Mesothelial cell of epicardium (in vitro differentiated cells): ENCODE measurements around the gene CYP21A2. TPM values are rescaled to one million over a fixed set of nuclear protein-coding genes. Genes with fewer than 3 reads are reported as not detected.
A peak's percentile ranks its signal among the peaks of the same experiment; 100 is the strongest.

Experiments
- DNase-seq, 2 experiments: peaks; one replicate each; pipeline ENCODE4 v3.0.0; 2021; ENCODE audit warnings: low spot score in 2 of 2; ENCODE audit not compliant: unreplicated experiment in 2 of 2
- H3K27ac Mint-ChIP-seq: 2 replicates; pipeline ENCODE4 v1.8.0; 2021; ENCODE audit warnings: mixed read lengths
- H3K27me3 Mint-ChIP-seq: 2 replicates; pipeline ENCODE4 v1.8.0; 2021; ENCODE audit warnings: low read depth, mixed read lengths
- H3K36me3 Mint-ChIP-seq: 2 replicates; pipeline ENCODE4 v1.8.0; 2021; ENCODE audit warnings: mixed read lengths
- H3K4me1 Mint-ChIP-seq: 2 replicates; pipeline ENCODE4 v1.8.0; 2021; ENCODE audit warnings: mixed read lengths
- H3K4me3 Mint-ChIP-seq: 2 replicates; pipeline ENCODE4 v1.8.0; 2021; ENCODE audit warnings: mild to moderate bottlenecking, moderate library complexity, mixed read lengths
- H3K9me3 Mint-ChIP-seq: 2 replicates; pipeline ENCODE4 v1.8.0; 2021; ENCODE audit warnings: mixed read lengths
- total RNA-seq: library from RNA; stranded (reverse); gene quantifications from 3 replicates; pipeline ENCODE4 v1.2.1, GENCODE V29; 2021
- TF ChIP-seq, protein P1 (sequence below): fragments of 200-600 bp; sonication (generic); IDR thresholded peaks from one replicate; pipeline ENCODE4 v1.5.0; 2021; ENCODE audit warnings: antibody characterized with exemption; ENCODE audit not compliant: unreplicated experiment

The CYP21A2 gene
- total RNA-seq, 1 donor from 2014 or later: 0.58 TPM

DNA sequence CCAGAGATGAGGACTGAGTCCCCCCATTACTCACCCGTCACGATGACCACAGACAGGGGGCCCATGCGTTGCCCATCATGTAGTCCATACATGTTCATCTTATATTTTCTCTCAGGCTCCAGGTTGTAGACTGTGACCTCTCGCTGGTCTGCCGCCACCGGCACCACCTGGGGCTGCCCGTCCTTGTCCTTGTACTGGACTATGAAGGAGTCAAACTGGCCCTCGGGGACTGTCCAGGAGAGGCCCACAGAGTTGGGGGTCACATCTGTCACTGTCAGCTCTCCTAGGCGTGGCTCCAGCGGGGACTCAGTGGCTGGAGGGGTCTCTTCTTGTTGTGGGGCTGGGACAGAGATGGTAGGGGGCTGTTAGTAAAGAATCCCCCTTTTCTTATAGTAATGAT, 35.4 kb downstream of the CYP21A2 start:
- TF ChIP-seq, protein P1, sequence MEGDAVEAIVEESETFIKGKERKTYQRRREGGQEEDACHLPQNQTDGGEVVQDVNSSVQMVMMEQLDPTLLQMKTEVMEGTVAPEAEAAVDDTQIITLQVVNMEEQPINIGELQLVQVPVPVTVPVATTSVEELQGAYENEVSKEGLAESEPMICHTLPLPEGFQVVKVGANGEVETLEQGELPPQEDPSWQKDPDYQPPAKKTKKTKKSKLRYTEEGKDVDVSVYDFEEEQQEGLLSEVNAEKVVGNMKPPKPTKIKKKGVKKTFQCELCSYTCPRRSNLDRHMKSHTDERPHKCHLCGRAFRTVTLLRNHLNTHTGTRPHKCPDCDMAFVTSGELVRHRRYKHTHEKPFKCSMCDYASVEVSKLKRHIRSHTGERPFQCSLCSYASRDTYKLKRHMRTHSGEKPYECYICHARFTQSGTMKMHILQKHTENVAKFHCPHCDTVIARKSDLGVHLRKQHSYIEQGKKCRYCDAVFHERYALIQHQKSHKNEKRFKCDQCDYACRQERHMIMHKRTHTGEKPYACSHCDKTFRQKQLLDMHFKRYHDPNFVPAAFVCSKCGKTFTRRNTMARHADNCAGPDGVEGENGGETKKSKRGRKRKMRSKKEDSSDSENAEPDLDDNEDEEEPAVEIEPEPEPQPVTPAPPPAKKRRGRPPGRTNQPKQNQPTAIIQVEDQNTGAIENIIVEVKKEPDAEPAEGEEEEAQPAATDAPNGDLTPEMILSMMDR: no peak
- no peak overlapping the region for H3K27ac Mint-ChIP-seq
- no peaks in the 10 kb centered on the region for H3K36me3 Mint-ChIP-seq

DNA sequence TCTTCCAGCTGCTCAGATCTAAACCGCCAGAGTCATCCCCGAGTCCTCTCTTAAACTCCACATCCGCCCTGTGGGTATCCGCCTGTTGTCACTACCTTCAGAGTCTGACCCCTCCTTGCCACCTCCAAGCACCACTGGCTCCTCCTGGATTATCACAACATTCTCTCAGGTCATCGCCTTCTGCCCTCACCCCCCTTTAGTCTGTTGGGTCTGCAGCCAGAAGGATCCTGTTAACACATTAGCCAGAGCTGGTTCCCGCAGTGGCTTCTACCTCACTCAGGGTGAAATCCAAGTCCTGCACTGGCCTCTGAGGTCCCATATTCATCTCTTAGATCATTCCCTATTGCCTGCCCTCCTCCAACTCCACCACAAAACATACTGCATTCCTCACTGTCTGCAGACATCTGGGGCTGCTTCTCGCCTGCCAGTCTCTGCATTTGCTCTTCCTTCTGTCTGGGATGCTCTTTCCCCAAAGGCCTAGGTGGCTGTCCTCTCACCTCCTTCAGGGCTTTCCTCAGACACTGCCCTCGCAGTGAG, 36.8 kb downstream of the CYP21A2 start:
- DNase-seq: no peak
- peaks cover 30% of the 10 kb centered on the region for H3K4me1 Mint-ChIP-seq
- H3K27ac Mint-ChIP-seq: peak overlapping the region; percentile 52
- TF ChIP-seq, protein P1: no peak
- no peaks in the 10 kb centered on the region for H3K36me3 Mint-ChIP-seq
- H3K9me3 Mint-ChIP-seq: no peaks in the 10 kb centered on the region
- no peak overlapping the region for H3K4me3 Mint-ChIP-seq
- no peaks in the 10 kb centered on the region for H3K27me3 Mint-ChIP-seq

More for the DNA sequence above, 35.4 kb downstream of the CYP21A2 start:
- H3K27me3 Mint-ChIP-seq: no peaks in the 10 kb centered on the region
- H3K9me3 Mint-ChIP-seq: no peaks in the 10 kb centered on the region
- DNase-seq: no peak
- no peak overlapping the region for H3K4me3 Mint-ChIP-seq
- peaks cover 30% of the 10 kb centered on the region for H3K4me1 Mint-ChIP-seq

DNA sequence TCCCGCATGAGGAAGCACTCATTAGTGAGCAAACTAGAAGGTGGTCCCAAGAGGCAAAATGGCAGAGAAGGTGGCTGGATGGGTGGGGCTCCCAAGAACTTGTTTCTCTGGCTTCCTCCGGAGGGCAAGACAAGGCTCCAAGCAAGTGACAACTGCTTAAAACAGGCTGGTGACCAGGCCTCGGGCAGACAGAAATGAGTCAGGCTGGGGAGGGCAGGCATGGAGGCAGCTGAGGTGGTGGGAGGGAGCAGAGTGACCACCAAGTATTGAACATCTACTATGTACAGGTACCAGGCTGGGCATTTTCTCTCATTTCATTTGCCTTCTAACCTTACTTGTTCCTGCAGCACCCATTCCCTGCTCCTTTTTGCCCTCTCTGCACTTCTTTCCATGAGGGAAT, 37.6 kb downstream of the CYP21A2 start:
- TF ChIP-seq, protein P1: no peak
- no peak for DNase-seq
- Mint-ChIP-seq H3K27ac (peak overlapping the region; percentile 91), H3K4me3 (no peak overlapping the region), H3K4me1 (peaks cover 32% of the 10 kb centered on the region), H3K27me3 (no peaks in the 10 kb centered on the region), H3K36me3 (no peaks in the 10 kb centered on the region), H3K9me3 (no peaks in the 10 kb centered on the region)

DNA sequence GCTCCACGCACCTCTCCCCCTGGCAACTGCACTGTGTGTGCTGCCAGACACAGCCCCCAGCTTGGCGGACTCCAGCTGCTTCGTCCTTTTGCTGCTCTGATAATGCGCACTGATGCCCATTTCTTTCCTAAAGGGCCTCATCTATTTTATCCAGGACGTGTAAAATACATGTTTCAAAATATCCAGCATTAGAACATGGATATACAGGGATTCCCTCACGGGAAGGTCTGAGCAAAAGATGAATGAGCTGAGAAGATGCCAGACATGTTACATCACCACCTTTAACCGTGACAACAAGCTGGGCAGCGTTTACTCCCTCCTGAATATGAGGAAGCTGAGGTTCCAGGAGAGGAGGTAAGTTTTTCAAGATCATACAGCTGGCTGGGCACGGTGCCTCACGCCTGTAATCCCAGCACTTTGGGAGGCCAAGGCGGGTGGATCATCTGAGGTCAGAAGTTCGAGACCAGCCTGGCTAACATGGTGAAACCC, 38.1 kb downstream of the CYP21A2 start:
- no peak overlapping the region for H3K4me3 Mint-ChIP-seq
- no peaks in the 10 kb centered on the region for H3K9me3 Mint-ChIP-seq
- no peak for DNase-seq
- H3K36me3 Mint-ChIP-seq: no peaks in the 10 kb centered on the region
- H3K27ac Mint-ChIP-seq: peak overlapping the region; percentile 91
- peaks cover 36% of the 10 kb centered on the region for H3K4me1 Mint-ChIP-seq
- H3K27me3 Mint-ChIP-seq: no peaks in the 10 kb centered on the region
- TF ChIP-seq, protein P1: no peak

DNA sequence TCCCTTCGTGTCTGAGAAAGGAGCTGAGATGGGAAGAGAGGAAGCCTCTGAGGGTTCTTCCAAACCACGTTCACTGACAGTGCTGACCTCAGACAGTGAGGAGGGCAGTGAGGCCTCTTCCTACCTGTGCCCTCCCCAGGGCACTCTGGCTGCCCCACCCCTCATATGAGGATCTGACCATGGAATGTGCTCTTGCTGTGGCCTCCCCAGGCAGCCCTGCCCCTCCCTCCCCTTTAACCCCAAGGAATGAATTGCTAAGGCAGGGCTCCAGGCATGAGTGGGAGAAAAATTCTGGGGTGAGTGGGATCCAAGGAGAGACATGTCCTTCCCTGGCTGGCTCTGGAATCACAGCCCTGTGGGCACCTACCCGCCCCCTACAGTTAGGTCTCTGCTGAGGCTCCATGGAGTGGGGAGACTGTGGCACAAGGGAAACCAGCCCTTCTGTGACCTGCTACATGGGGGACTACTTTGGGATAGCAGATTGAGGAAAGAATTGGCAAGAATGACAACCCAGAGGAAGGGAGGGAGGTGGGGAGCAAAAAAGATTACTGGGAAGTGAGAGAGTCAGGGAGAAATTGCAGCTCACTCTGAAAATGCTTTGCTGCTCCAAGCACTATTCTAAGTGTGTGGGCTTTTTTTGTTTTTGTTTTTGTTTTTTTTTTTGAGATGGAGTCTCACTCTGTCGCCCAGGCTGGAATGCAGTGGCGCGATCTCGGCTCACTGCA, 41.5 kb downstream of the CYP21A2 start:
- TF ChIP-seq, protein P1: no peak
- no peak overlapping the region for H3K4me3 Mint-ChIP-seq
- no peak overlapping the region for H3K27ac Mint-ChIP-seq
- DNase-seq: no peak
- peaks cover 30% of the 10 kb centered on the region for H3K4me1 Mint-ChIP-seq
- H3K27me3 Mint-ChIP-seq: peaks cover 7% of the 10 kb centered on the region
- no peaks in the 10 kb centered on the region for H3K36me3 Mint-ChIP-seq
- no peaks in the 10 kb centered on the region for H3K9me3 Mint-ChIP-seq
